KMS-11 (cell line): Measurements from ENCODE around the gene HPSE2.

Experiments used
- H2AFZ ChIP-seq: fragments of 200-600 bp; sonication (generic); 2 replicates; pipeline ENCODE4 v1.6.1; 2016; ENCODE audit warnings: antibody characterized with exemption, mixed run types, low read depth
- H3K27ac ChIP-seq: fragments of 200-600 bp; sonication (generic); 2 replicates; pipeline ENCODE4 v1.6.1; 2016; ENCODE audit warnings: mild to moderate bottlenecking, mixed run types
- H3K27me3 ChIP-seq: fragments of 200-600 bp; sonication (generic); 2 replicates; pipeline ENCODE4 v1.6.1; 2017; ENCODE audit warnings: mild to moderate bottlenecking, low read depth, mixed run types, moderate library complexity; ENCODE audit not compliant: insufficient read depth
- H3K36me3 ChIP-seq: fragments of 200-600 bp; sonication (generic); 2 replicates; pipeline ENCODE4 v1.6.1; 2017; ENCODE audit warnings: mild to moderate bottlenecking, mixed run types; ENCODE audit not compliant: insufficient read depth
- H3K4me1 ChIP-seq: fragments of 200-600 bp; sonication (generic); 2 replicates; pipeline ENCODE4 v1.6.1; 2016; ENCODE audit warnings: mild to moderate bottlenecking, low read depth, mixed run types; ENCODE audit not compliant: poor library complexity, severe bottlenecking
- H3K4me2 ChIP-seq: fragments of 200-600 bp; sonication (generic); 2 replicates; pipeline ENCODE4 v1.7.0; 2016; ENCODE audit warnings: mild to moderate bottlenecking, mixed run types
- H3K4me3 ChIP-seq: fragments of 200-600 bp; sonication (generic); IDR thresholded peaks from 2 replicates; pipeline ENCODE4 v1.6.1; 2017; ENCODE audit warnings: low read depth, low read length, mixed read lengths; ENCODE audit not compliant: insufficient read depth
- H3K79me2 ChIP-seq: fragments of 200-600 bp; sonication (generic); 2 replicates; pipeline ENCODE4 v1.6.1; 2016; ENCODE audit warnings: low read depth, mixed run types; ENCODE audit not compliant: insufficient read depth
- H3K9ac ChIP-seq: fragments of 200-600 bp; sonication (generic); 2 replicates; pipeline ENCODE4 v1.6.1; 2016; ENCODE audit warnings: mild to moderate bottlenecking, mixed run types
- H4K20me1 ChIP-seq: fragments of 200-600 bp; sonication (generic); 2 replicates; pipeline ENCODE4 v1.6.1; 2016; ENCODE audit warnings: mild to moderate bottlenecking, mixed run types; ENCODE audit not compliant: insufficient read depth
- CTCF ChIP-seq: fragments of 200-600 bp; sonication (generic); conservative IDR thresholded peaks from 2 replicates; pipeline ENCODE4 v1.6.1; 2017; ENCODE audit warnings: low read depth, mild to moderate bottlenecking, antibody characterized with exemption, low read length, moderate library complexity, mixed read lengths

HPSE2 gene

GRCh38 chr10:98610301-98610700, 625.4 kb downstream of the HPSE2 start:
- H3K4me1 ChIP-seq = no peaks in the 10 kb centered on the region
- no peak overlapping the region for H2AFZ ChIP-seq
- no peaks in the 10 kb centered on the region for H3K79me2 ChIP-seq

GRCh38 chr10:98609265-98609664, 626.4 kb downstream of the HPSE2 start:
- Histone ChIP-seq H3K36me3 (no peaks in the 10 kb centered on the region), H3K9ac (no peak overlapping the region), H3K27ac (no peak overlapping the region), H3K79me2 (no peaks in the 10 kb centered on the region), H3K4me2 (no peak overlapping the region), H3K4me1 (no peaks in the 10 kb centered on the region), H4K20me1 (no peaks in the 10 kb centered on the region), H2AFZ (no peak overlapping the region), H3K4me3 (no peak overlapping the region), H3K27me3 (no peaks in the 10 kb centered on the region)
- no peak for TF ChIP-seq CTCF

More at GRCh38 chr10:98610301-98610700, 625.4 kb downstream of the HPSE2 start:
- H3K4me3 ChIP-seq = no peak overlapping the region
- H4K20me1 ChIP-seq = no peaks in the 10 kb centered on the region
- no peaks in the 10 kb centered on the region for H3K27me3 ChIP-seq
- H3K4me2 ChIP-seq = no peak overlapping the region
- H3K27ac ChIP-seq = no peak overlapping the region
- no peak for TF ChIP-seq CTCF
- no peaks in the 10 kb centered on the region for H3K36me3 ChIP-seq
- no peak overlapping the region for H3K9ac ChIP-seq

DNA sequence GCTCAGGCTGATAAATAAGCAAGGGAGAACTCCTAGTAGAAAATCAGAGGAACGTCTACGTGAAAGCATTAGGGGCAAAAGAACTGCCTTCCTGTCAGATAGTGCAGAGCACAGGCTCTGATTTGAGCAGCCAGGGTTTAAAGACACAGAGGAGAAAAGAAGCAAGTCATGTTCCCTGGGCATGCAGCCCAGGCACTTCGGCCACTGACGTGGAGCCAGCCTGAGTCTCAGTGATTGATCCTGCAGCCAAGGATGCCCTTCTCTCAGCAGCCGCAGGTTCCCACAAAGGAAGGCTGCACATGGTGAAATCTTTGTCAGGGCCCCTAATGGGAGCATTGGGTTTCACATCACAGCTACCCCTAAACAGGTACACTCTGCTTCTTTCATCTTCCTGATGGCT, 627.2 kb downstream of the HPSE2 start:
- Histone ChIP-seq H2AFZ (no peak overlapping the region), H3K4me3 (no peak overlapping the region), H3K36me3 (no peaks in the 10 kb centered on the region), H3K4me1 (no peaks in the 10 kb centered on the region), H3K4me2 (no peak overlapping the region), H3K79me2 (no peaks in the 10 kb centered on the region), H3K27me3 (no peaks in the 10 kb centered on the region), H4K20me1 (no peaks in the 10 kb centered on the region), H3K27ac (no peak overlapping the region), H3K9ac (no peak overlapping the region)
- TF ChIP-seq CTCF = no peak

DNA sequence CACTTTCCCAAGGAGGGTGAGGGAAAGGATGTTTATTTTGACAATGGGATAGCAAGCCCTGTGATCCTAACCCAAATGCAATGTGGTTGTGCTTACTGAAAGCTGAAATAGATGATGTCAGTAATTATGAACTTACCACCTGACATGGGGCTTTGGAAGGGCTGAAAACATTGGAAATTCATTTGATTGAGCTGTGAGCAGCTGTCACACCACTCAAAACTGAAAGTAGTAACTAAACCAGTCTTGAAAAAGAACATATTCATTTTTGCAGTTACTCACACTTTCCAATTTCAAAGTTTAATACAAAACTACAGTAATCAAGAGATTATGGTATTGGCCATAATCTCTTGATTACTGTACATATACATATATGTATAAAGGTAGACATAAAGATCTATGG, 633.4 kb downstream of the HPSE2 start:
- H3K36me3 ChIP-seq = no peaks in the 10 kb centered on the region
- H3K9ac ChIP-seq = no peak overlapping the region
- H3K4me3 ChIP-seq = no peak overlapping the region
- H3K27ac ChIP-seq = no peak overlapping the region
- H3K27me3 ChIP-seq = no peaks in the 10 kb centered on the region
- H4K20me1 ChIP-seq = no peaks in the 10 kb centered on the region
- H3K79me2 ChIP-seq = no peaks in the 10 kb centered on the region
- TF ChIP-seq CTCF = no peak
- no peak overlapping the region for H2AFZ ChIP-seq
- H3K4me2 ChIP-seq = no peak overlapping the region
- peaks cover 4% of the 10 kb centered on the region for H3K4me1 ChIP-seq
